Panc1 (cell line): ENCODE data around the gene SLC16A7. TPM values are rescaled to one million over a fixed set of nuclear protein-coding genes. Genes with fewer than 3 reads are reported as not detected.

Experiments used
- ATAC-seq: fragments of 200-7000 bp; cut with Tn5 transposase; 2 replicates; pipeline ENCODE4 v1.9.1; 2020; ENCODE audit warnings: mild to moderate bottlenecking, moderate library complexity
- BruUV-seq: library from RNA; stranded (reverse); fragments of 400-500 nt; replicated peaks from 2 replicates; lab custom pipeline; 2021; lab: Mats Ljungman, UMichigan
- CTCF ChIA-PET: fragments of 300-600 bp; sonication (Branson Sonifier 250); formaldehyde crosslinking; loops from one replicate; lab custom pipeline; 2022; ENCODE audit warnings: antibody characterized with exemption; lab: Charles Lee
- POLR2A ChIA-PET: fragments of 300-600 bp; sonication (Branson Sonifier 250); formaldehyde crosslinking; loops from one replicate; lab custom pipeline; 2022; ENCODE audit warnings: antibody characterized with exemption; lab: Charles Lee
- DNase-seq: peaks from one replicate; pipeline ENCODE4 v3.0.0-alpha.2; 2010; ENCODE audit warnings: low read depth, low spot score
- H3K27ac ChIP-seq: 2 replicates; pipeline ENCODE4 v1.5.1; 2011; ENCODE audit warnings: mild to moderate bottlenecking, low read length, inconsistent platforms
- H3K27me3 ChIP-seq: fragments of 200-500 bp; sonication (Bioruptor generic); 2 replicates; pipeline ENCODE4 v1.6.0; 2014; ENCODE audit warnings: low read length, inconsistent platforms; ENCODE audit not compliant: control insufficient read depth, insufficient read depth
- H3K36me3 ChIP-seq: fragments of 200-500 bp; sonication (Bioruptor generic); 2 replicates; pipeline ENCODE4 v1.5.1; 2014; ENCODE audit warnings: inconsistent platforms, mild to moderate bottlenecking, low read length, moderate library complexity; ENCODE audit not compliant: control insufficient read depth, insufficient read depth
- H3K4me1 ChIP-seq: 2 replicates; pipeline ENCODE4 v1.5.1; 2011; ENCODE audit warnings: inconsistent platforms, mild to moderate bottlenecking, low read length, moderate library complexity; ENCODE audit not compliant: control insufficient read depth, insufficient read depth
- H3K4me3 ChIP-seq, 2 experiments: 2 replicates each; pipeline ENCODE4 v1.5.1; 2011 to 2012; ENCODE audit warnings: low read depth in 2 of 2, low read length in 2 of 2, mild to moderate bottlenecking in 2 of 2, inconsistent platforms in 1 of 2, moderate library complexity in 1 of 2
- H3K9me3 ChIP-seq: fragments of 200-500 bp; sonication (Bioruptor generic); 2 replicates; pipeline ENCODE4 v1.5.1; 2014; ENCODE audit warnings: low read depth, mild to moderate bottlenecking, inconsistent platforms, low read length, moderate library complexity; ENCODE audit not compliant: control insufficient read depth, insufficient read depth
- POLR2AphosphoS5 ChIP-seq: IDR thresholded peaks from 2 replicates; pipeline ENCODE4 v1.6.1; 2012; ENCODE audit warnings: mild to moderate bottlenecking, low read depth, low read length, moderate library complexity
- SIN3A ChIP-seq: IDR thresholded peaks from 2 replicates; pipeline ENCODE4 v1.6.1; 2012; ENCODE audit warnings: low read depth, mild to moderate bottlenecking, low read length, moderate library complexity, borderline replicate concordance; ENCODE audit not compliant: insufficient read depth
- TCF7L2 ChIP-seq: IDR thresholded peaks from 2 replicates; pipeline ENCODE4 v1.6.1; 2011; ENCODE audit warnings: mild to moderate bottlenecking, low read depth, low read length, inconsistent platforms
- in situ Hi-C: cut with HindIII; loops from 2 replicates; pipeline ENCODE4 v1.10.0; 2016; ENCODE audit warnings: low sequenced_read_pairs, low pct_unique_long_range_greater_than_20kb
- intact Hi-C: fragments of 100-400 bp; cut with micrococcal nuclease; formaldehyde crosslinking; loops from one replicate; pipeline ENCODE4 v1.10.0; 2022; ENCODE audit not compliant: unreplicated experiment
- total RNA-seq: library from RNA; stranded (reverse); gene quantifications from one replicate; pipeline ENCODE4 v1.2.1, GENCODE V29; 2021; ENCODE audit not compliant: unreplicated experiment
- TF ChIP-seq, protein P1 (sequence below), 2 experiments: IDR thresholded peaks; 2 replicates each; pipeline ENCODE4 v1.6.1; 2011 to 2012; ENCODE audit warnings: low read depth in 2 of 2, control low read depth in 1 of 2, low read length in 1 of 2, mild to moderate bottlenecking in 1 of 2, moderate library complexity in 1 of 2; ENCODE audit not compliant: insufficient read depth in 1 of 2
- TF ChIP-seq, protein P2 (sequence below): fragments of 450-650 bp; IDR thresholded peaks from 2 replicates; pipeline ENCODE4 v1.5.1; 2017; ENCODE audit warnings: mild to moderate bottlenecking

The SLC16A7 gene
- total RNA-seq, 1 experiment from 2014 or later: 0.33 TPM

DNA sequence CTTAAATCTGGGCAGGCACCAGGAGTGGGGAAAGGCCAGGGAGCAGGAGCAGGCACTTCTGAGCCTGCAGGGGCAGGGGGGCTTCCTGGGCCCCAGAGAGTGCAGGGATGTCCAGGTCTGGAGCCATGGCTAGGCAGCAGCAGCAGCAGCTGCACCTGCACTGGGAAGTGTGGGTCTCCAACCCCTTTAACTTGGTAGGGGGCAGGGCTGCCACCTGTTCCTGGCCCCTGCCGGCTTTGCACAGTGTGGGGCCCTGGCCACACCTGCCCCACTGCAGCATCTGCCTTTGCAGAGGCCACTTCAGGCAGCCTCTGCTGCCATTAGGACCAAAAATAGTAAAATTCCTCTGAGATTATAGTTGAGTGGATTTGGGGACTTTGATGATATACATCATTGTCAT is 138.5 kb downstream of the SLC16A7 start:
- Histone ChIP-seq H3K27ac (no peak overlapping the region), H3K4me1 (no peaks in the 10 kb centered on the region), H3K9me3 (no peaks in the 10 kb centered on the region), H3K27me3 (no peaks in the 10 kb centered on the region), H3K4me3 (no peak overlapping the region), H3K36me3 (no peaks in the 10 kb centered on the region)
- BruUV-seq: no TSS peak
- ATAC-seq (no peak), DNase-seq (no peak)
- intact Hi-C loops (no loop called here), in situ Hi-C loops (no loop called here)
- ChIA-PET CTCF (no interaction called here), POLR2A (no interaction called here)
- TF ChIP-seq, protein P1, sequence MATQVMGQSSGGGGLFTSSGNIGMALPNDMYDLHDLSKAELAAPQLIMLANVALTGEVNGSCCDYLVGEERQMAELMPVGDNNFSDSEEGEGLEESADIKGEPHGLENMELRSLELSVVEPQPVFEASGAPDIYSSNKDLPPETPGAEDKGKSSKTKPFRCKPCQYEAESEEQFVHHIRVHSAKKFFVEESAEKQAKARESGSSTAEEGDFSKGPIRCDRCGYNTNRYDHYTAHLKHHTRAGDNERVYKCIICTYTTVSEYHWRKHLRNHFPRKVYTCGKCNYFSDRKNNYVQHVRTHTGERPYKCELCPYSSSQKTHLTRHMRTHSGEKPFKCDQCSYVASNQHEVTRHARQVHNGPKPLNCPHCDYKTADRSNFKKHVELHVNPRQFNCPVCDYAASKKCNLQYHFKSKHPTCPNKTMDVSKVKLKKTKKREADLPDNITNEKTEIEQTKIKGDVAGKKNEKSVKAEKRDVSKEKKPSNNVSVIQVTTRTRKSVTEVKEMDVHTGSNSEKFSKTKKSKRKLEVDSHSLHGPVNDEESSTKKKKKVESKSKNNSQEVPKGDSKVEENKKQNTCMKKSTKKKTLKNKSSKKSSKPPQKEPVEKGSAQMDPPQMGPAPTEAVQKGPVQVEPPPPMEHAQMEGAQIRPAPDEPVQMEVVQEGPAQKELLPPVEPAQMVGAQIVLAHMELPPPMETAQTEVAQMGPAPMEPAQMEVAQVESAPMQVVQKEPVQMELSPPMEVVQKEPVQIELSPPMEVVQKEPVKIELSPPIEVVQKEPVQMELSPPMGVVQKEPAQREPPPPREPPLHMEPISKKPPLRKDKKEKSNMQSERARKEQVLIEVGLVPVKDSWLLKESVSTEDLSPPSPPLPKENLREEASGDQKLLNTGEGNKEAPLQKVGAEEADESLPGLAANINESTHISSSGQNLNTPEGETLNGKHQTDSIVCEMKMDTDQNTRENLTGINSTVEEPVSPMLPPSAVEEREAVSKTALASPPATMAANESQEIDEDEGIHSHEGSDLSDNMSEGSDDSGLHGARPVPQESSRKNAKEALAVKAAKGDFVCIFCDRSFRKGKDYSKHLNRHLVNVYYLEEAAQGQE (IDR thresholded peaks at IDR 0.05; ENCODE audit: insufficient read depth in 1 of 2, low read depth in 2 of 2, low read length in 1 of 2): no peak
- no peak for TF ChIP-seq POLR2AphosphoS5
- no peak for TF ChIP-seq TCF7L2
- TF ChIP-seq, protein P2, sequence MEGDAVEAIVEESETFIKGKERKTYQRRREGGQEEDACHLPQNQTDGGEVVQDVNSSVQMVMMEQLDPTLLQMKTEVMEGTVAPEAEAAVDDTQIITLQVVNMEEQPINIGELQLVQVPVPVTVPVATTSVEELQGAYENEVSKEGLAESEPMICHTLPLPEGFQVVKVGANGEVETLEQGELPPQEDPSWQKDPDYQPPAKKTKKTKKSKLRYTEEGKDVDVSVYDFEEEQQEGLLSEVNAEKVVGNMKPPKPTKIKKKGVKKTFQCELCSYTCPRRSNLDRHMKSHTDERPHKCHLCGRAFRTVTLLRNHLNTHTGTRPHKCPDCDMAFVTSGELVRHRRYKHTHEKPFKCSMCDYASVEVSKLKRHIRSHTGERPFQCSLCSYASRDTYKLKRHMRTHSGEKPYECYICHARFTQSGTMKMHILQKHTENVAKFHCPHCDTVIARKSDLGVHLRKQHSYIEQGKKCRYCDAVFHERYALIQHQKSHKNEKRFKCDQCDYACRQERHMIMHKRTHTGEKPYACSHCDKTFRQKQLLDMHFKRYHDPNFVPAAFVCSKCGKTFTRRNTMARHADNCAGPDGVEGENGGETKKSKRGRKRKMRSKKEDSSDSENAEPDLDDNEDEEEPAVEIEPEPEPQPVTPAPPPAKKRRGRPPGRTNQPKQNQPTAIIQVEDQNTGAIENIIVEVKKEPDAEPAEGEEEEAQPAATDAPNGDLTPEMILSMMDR: no peak
- TF ChIP-seq SIN3A: no peak

DNA sequence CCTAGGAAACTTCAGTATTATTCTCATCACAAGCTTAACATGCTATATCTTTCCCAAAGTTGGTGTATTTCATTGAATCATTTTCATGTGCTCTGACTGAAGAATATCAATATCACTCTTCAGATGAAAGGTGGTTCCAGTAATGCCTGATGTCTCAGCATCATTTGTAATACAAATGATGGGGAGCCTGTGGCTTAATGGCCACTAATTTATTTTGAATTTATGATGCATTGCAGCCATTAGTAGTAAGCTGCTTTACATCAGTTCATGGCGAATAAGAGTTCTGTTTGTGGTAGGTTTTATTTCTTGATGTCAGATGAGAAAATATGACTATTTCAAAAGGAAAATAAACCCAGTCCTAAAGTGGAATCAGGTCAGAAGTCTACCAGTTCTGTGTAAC is 139.4 kb downstream of the SLC16A7 start:
- BruUV-seq: no TSS peak
- no peaks in the 10 kb centered on the region for H3K36me3 ChIP-seq
- ChIA-PET POLR2A (no interaction called here), CTCF (no interaction called here)
- no peak overlapping the region for H3K27ac ChIP-seq
- H3K9me3 ChIP-seq: no peaks in the 10 kb centered on the region
- H3K4me3 ChIP-seq: no peak overlapping the region
- H3K4me1 ChIP-seq: no peaks in the 10 kb centered on the region
- no peak for ATAC-seq
- DNase-seq: no peak
- intact Hi-C loops: no loop called here
- no peak for TF ChIP-seq POLR2AphosphoS5
- TF ChIP-seq, protein P2: no peak
- TF ChIP-seq SIN3A: no peak
- TF ChIP-seq, protein P1 (IDR thresholded peaks at IDR 0.05; ENCODE audit: insufficient read depth in 1 of 2, low read depth in 2 of 2, low read length in 1 of 2): no peak
- TF ChIP-seq TCF7L2: no peak
- in situ Hi-C loops: no loop called here
- H3K27me3 ChIP-seq: no peaks in the 10 kb centered on the region
